HTR-8/SVneo (cell line): ENCODE measurements around the gene PDX1.

Experiments used
- DNase-seq: peaks from one replicate; pipeline ENCODE4 v3.0.0; 2011; ENCODE audit warnings: low spot score, mixed read lengths; ENCODE audit not compliant: insufficient read length
- FAIRE-seq: peaks from 2 replicates; lab custom pipeline; 2011; peaks lifted over from hg19 to GRCh38; lab: Jason Lieb, UNC

The PDX1 gene

GRCh38 chr13:27919934-27920676 is at the start of gene PDX1:
Gene PDX1 (plus strand): TSS chr13:27920000. CDS start chr13:27920139, 139 bp downstream.
- FAIRE-seq (no peak), DNase-seq (peak; percentile 8)

DNA sequence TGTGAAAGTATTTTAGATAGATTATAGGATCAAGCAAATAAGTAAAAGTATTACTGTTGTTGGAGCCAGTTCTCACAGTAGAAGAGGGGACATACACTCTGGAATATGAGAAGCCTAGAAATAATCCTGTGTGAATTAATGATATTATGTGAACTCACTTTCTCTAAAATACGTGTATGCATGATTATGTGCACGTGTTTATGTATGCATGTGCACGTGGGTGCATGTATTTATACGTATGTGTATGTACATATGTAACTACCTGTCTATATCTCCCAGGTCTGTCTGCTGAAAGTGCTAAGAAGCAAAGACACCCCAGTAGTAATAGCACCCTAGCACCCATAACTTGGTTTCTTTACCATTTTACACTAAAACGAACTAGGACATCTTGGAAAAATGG is 41.5 kb upstream of the PDX1 start:
- FAIRE-seq (no peak), DNase-seq (no peak)

GRCh38 chr13:27889471-27889870 is 30.3 kb upstream of the PDX1 start:
- DNase-seq (no peak), FAIRE-seq (no peak)

- DNase-seq = no peak
- FAIRE-seq = no peak
These were observed 23.1 kb upstream of the PDX1 start for GRCh38 chr13:27896726-27897125.

DNA sequence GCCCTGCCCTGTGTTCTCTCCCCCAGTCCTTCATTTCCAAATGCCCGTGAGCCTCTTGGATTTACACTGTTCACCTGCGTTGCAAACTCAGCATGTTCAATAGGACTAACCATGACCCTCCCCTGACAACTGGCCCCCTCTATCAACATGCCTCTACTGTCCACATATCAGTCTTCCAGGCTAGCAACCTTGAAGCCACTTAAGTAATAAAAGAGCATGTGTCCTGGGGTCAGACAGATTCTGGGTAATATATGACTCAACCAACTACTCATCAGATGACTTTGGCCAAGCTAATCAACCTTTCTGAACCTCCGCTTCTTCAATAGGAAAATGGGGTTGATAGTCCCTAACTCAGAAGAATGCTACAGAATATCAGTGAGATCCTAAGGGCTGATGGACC is 15.1 kb upstream of the PDX1 start:
- FAIRE-seq (no peak), DNase-seq (no peak)

- no peak for DNase-seq
- no peak for FAIRE-seq
These were observed 14.2 kb upstream of the PDX1 start for GRCh38 chr13:27905650-27906049.

GRCh38 chr13:27907121-27907787 is 12.5 kb upstream of the PDX1 start:
- no peak for FAIRE-seq

GRCh38 chr13:27909378-27909777 is 10.4 kb upstream of the PDX1 start:
- DNase-seq = no peak
- no peak for FAIRE-seq

More at GRCh38 chr13:27907121-27907787, 12.5 kb upstream of the PDX1 start:
- DNase-seq = no peak

DNA sequence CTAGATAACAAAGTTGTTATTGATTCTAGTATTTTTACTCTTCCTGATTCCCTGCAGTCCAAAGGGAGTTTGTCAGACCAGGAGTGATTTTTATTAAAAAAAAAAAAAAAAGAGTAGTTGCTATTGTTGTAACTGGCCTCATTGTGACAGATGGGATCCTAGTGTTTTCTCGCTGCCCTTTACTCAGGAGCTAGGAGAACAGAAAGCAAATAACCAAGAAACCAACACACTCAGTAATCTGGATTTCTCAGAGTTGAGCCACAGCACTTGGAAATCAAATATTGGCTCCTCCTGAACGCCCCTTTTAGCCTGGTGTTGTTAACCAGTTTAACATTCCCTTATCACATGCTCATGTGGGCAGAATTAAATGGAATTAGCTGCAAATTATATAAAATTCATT is 8.3 kb upstream of the PDX1 start:
- no peak for FAIRE-seq
- no peak for DNase-seq

DNA sequence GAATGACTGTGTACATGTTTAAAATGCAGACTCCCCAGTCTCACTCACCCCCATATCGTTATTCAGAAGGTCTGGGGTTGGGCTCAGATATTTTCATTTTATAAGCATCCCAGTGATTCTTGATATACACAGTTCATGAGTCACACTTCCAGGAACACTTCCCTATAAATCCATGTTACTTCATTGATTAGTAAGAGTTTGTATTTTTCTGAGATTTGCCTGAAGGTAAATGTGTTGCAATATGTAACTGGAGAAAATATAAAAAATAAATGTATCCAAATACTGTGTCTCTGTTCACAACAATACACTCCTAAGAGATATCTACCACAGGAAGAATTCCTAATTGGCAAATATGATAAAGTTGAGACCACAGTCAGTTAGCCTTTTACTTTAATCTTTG is 6.6 kb upstream of the PDX1 start:
- DNase-seq (no peak), FAIRE-seq (no peak)

DNA sequence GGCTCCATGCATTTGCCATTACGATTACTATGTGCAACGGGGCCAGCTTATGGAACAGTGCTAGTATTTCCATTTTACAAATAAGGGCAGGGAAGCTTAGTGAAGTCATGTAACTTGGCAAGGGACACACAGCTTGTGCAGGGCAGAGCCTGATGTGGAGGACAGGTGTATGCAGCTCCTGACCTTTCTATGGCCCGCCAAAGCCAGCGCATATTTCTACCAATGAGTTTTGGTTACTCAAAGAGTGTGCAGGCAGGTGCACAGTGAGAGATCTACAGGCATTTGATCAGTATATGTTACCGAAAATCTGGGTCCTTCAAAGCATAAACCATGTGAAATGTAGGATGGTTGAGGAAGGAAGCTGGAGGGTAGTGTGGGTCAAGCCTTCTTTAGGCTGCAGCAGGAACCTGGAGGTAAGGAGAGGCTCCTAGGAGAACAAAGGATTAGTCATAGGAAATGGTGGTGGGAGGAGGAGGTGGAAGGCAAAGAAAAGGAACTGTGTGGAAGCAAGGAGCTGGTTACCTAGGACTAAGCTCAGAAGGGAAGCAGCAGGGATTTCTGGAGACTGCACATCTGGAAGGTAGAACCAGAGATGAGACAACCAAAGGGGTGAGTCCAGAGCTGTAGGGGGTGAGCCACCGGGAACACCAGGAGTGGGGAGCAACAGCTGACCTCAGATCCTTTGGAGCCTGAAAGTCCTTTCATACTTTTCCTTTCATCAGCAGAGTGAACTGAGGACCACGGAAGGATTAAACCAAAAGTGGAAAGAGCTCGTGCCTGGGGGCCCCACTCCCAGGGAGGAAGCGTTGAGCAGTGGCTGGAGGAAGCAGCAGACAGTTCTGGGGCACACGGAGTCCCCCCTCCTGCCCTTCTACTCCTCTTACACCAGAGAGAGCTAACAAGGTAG is 4.2 kb upstream of the PDX1 start:
- FAIRE-seq (no peak), DNase-seq (no peak)

- DNase-seq (no peak), FAIRE-seq (no peak)
These were observed 2.5 kb upstream of the PDX1 start for GRCh38 chr13:27917121-27917947.

DNA sequence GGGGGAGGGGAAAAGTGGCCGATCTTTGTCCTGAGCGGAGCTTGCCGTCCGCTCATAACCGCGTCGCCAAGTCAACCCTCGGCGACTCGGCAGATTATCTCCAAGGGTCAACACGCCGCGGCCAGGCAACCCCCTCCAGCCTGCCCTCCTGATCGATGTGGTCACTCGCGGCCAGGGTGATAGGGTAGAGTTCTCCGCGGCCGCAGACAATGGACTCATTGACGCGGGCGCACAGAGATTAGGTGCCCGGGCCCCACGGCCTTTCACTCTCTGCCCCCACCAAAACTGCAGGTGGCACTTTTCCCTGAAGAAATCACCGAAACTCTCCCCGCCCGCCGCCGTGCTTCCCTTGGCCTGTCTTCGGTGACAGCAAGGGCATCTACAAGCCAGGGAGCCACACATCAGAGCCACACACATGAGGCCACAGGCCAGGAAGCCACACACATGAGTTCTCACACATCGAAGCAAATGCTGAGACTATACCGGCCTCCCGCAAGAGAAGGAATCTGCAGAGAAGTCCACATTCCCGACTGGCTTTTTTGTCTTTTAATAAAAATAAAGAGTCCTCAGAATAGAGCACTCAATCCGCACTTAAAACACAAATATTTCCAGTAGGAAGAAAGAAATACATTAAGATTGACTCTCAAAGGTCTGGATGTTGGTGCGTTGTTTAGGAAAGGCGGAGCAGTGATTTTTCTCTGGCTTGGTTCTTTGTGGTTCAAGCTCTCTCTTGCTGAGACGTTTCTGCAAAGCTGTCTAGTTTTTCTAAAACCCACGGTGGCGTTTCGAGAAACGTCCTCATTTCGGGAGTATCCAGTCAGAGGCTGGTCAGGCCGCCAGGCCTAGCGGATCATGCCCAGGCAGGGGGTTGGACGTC is 1.5 kb upstream of the PDX1 start:
- no peak for FAIRE-seq

GRCh38 chr13:27918918-27919658 is 712 bp upstream of the PDX1 start:
- FAIRE-seq (no peak), DNase-seq (no peak)

More for the DNA sequence above, 1.5 kb upstream of the PDX1 start:
- DNase-seq = no peak

DNA sequence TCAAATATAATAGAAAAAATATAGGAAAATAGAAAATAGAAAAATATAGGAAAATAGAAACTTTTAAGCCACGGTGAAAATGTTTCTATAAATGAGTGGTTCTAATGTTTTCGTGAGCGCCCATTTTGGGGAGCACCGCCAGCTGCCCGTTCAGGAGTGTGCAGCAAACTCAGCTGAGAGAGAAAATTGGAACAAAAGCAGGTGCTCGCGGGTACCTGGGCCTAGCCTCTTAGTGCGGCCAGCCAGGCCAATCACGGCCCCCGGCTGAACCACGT is 204 bp upstream of the PDX1 start:
- DNase-seq (no peak), FAIRE-seq (no peak)

DNA sequence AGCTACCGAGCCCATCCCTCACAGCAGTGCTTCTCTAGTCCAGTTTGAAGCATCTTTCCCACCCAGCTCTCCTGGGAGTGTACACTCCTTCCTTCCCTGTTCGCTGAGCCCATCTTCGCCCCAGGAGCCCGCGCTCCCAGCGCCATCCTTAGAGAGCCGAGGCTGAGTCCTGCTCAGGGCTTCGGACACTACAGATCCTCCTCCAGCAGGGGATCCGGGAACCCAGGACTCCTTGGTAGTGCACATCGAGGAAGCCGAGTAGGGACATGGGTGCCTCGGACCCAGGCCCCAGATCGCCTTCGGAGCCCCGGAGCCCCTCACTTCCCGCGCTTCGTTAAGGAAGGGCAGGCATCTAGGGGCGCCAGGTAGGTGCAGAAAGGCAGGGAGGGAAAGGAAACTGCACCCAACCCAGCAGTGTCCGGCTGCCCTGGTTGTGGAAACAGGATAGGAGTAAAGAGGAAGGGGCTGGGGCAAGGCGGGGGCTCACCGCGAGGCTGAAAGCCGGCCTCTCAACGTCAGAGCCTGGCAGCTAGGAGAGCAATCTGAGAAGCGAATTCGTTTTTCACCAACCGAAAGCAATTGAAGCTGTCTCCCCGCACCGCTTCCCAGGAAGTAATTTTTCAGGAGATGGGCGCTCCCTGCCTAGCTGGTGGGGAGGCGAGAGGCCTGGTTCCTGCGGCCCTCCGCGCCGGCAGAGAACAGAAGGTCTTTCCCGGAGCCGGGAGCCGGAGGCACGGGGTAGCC is 1.0 kb downstream of the PDX1 start:
- DNase-seq (no peak), FAIRE-seq (no peak)

DNA sequence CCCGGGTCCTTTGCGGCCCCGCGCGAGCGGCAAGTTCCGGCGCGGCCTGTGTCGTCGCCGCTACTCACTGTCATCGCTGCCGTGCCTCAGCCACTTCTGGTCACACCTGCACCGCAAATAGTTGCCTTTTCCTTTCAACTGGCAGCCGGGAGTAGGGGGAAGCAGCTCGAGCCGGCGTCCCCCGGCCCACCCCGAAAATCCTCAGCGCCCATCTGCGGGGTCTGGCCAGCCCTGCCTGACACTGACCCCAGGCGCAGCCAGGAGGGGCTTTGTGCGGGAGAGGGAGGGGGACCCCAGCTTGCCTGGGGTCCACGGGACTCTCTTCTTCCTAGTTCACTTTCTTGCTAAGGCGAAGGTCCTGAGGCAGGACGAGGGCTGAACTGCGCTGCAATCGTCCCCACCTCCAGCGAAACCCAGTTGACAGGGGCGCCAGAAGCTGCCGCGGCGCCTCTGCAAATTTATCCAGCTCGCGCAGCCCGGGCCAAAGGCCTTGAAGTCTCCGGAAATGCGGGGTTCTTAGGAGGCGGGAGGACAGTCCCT is 1.7 kb downstream of the PDX1 start:
- DNase-seq (no peak), FAIRE-seq (no peak)
